ENCODE data around the gene PCDH8.

PCDH8 gene

GRCh38 chr13:52815330-52815729 is 33.1 kb downstream of the PCDH8 start:
- DNase-seq: no peak

- no peak for DNase-seq
These were observed 35.5 kb downstream of the PCDH8 start for GRCh38 chr13:52812941-52813340.

- DNase-seq: no peak
These were observed 36.6 kb downstream of the PCDH8 start for GRCh38 chr13:52811841-52812240.

- DNase-seq: no peak
These were observed 37.9 kb downstream of the PCDH8 start for GRCh38 chr13:52810526-52810925.

GRCh38 chr13:52810011-52810410 is 38.4 kb downstream of the PCDH8 start:
- no peak for DNase-seq

GRCh38 chr13:52809310-52809769 is 39.1 kb downstream of the PCDH8 start:
- DNase-seq: peak in 38 of 56 donors; percentile 2 to 76 (median 30)

- DNase-seq: no peak
These were observed 39.6 kb downstream of the PCDH8 start for GRCh38 chr13:52808842-52809219.

GRCh38 chr13:52806029-52806428 is 42.4 kb downstream of the PCDH8 start:
- DNase-seq: no peak

- no peak for DNase-seq
These were observed 44.2 kb downstream of the PCDH8 start for GRCh38 chr13:52804202-52804641.

- no peak for DNase-seq
These were observed 47.6 kb downstream of the PCDH8 start for GRCh38 chr13:52800856-52801255.

- DNase-seq: no peak
These were observed 49.5 kb downstream of the PCDH8 start for GRCh38 chr13:52798770-52799430.

- DNase-seq: no peak
These were observed 51.3 kb downstream of the PCDH8 start for GRCh38 chr13:52797176-52797575.

GRCh38 chr13:52794589-52794988 is 53.9 kb downstream of the PCDH8 start:
- no peak for DNase-seq

GRCh38 chr13:52793515-52794061 is 54.9 kb downstream of the PCDH8 start:
- no peak for DNase-seq
